Measurements from ENCODE around the gene TSPAN15. TPM values are rescaled to one million over a fixed set of nuclear protein-coding genes. Genes with fewer than 3 reads are reported as not detected.

The TSPAN15 gene
- total and polyA plus RNA-seq, 2 experiments from 2014 or later: 6.6 to 10.1 TPM

DNA sequence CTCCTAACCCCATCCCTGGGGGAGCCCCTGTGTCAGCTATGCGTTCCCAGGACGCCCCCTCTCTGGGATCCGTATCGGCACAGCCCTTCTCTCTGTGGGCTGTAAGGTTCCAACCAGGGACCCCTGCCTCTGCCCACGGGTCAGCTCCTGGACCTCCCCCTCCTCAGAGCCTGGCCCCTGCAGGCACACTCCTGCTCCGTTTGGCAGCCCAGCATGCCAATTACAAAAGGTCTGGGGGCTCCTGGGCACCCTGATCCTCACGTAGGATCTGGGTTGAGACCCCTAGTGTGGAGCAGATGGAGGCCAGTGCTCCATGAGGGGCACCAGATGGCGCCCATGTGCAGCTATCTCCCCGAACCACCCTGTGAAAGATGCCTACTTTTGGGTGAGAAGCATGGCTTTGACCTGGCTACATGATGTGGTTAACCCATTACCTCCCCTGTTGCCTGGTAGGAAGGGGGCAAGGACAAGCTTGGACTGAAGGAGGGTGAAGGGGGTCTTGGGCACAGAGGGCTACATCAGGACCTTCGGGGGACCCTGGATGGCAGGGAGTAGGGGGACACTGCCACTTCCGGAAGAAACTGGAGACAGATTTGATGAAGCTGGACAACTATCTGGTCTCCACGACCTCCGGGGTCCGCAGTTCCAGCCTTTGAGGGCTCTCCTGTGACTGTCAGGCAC is 43.5 kb upstream of the TSPAN15 start:
- Histone ChIP-seq H3K4me1 (ENCODE audit: insufficient read depth) (peaks cover 23% of the 10 kb centered on the region; the same call in 1 of the 2 replicates), H3K27me3 (ENCODE audit: insufficient read depth) (peaks cover 4% of the 10 kb centered on the region; the same call in 1 of the 2 replicates), H3K79me2 (replicated peaks; ENCODE audit: insufficient read depth) (no peaks in the 10 kb centered on the region), H3K36me3 (ENCODE audit: insufficient read depth) (no peaks in the 10 kb centered on the region), H3K4me2 (peak overlapping the region; percentile 70), H3F3A (replicated peaks; ENCODE audit: low read depth) (peaks cover 3% of the 10 kb centered on the region; the same call in 1 of the 2 replicates), H3K9me2 (ENCODE audit: insufficient read depth) (no peaks in the 10 kb centered on the region), H4K20me1 (replicated peaks; ENCODE audit: insufficient read depth) (no peaks in the 10 kb centered on the region), H3K4me3 (peak overlapping the region; percentile 42), H3K27ac (ENCODE audit: low read depth) (no peak overlapping the region), H2AFZ (no peak overlapping the region)
- Mint-ChIP-seq H3K27me3 (ENCODE audit: insufficient read depth, low read depth, poor library complexity) (peaks cover 21% of the 10 kb centered on the region), H3K9me3 (no peaks in the 10 kb centered on the region; the same call in 2 of the 3 replicates), H3K36me3 (ENCODE audit: low read depth) (peaks cover 14% of the 10 kb centered on the region), H3K27ac (no peak overlapping the region), H3K4me1 (peaks cover 42% of the 10 kb centered on the region), H3K4me3 (peak overlapping the region; percentile 24; the same call in 1 of the 3 replicates)
- ATAC-seq (peak; percentile 56), DNase-seq (ENCODE audit: low spot score) (peak; percentile 58)
- TF ChIP-seq, protein P1, sequence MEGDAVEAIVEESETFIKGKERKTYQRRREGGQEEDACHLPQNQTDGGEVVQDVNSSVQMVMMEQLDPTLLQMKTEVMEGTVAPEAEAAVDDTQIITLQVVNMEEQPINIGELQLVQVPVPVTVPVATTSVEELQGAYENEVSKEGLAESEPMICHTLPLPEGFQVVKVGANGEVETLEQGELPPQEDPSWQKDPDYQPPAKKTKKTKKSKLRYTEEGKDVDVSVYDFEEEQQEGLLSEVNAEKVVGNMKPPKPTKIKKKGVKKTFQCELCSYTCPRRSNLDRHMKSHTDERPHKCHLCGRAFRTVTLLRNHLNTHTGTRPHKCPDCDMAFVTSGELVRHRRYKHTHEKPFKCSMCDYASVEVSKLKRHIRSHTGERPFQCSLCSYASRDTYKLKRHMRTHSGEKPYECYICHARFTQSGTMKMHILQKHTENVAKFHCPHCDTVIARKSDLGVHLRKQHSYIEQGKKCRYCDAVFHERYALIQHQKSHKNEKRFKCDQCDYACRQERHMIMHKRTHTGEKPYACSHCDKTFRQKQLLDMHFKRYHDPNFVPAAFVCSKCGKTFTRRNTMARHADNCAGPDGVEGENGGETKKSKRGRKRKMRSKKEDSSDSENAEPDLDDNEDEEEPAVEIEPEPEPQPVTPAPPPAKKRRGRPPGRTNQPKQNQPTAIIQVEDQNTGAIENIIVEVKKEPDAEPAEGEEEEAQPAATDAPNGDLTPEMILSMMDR (conservative IDR thresholded peaks at IDR 0.05; ENCODE audit: low read depth in 2 of 2): peak; percentile 57 to 73
- no peak for TF ChIP-seq POLR2AphosphoS5 (IDR thresholded peaks at IDR 0.05; ENCODE audit: low read depth)

DNA sequence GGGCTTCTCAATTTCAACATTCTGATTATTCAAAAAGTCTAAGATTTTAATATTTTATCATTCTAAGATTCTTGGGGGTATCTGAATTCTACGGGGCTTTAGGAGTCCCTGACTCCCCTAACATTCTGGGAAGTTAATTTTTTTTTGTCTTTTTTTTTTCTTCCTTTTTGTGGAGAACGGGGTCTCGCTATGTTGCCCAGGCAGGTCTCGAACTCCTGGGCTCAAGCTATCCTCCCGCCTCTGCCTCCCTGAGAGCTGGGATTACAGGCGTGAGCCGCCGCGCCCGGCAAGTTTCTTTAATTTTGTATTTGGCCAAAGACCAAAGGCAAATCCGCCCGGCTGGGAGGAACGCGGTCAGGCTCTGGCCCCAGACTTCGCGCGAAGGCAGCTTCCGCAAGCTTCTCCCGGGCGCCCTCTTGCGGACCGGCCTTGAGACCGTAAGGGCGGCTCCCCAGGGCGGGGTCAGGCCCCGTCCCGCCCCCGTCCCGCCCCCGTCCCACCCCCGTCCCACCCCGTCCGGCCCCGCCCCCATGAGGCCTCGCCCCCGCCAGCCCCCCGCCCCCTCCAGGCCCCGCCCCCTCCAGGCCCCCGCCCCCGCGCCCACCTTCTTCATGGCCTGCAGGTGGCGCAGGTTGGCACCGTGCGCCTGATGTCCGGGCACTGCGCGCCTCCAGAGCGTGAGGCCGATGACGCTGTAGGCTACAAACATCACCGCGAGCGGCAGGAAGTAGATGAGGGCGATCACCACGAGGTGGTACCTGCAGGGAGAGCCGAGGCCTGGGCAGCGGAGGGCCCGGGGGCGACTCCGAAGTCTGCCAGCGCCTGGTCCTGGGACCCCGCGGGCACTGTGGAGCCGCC is 42.7 kb upstream of the TSPAN15 start:
- no peaks in the 10 kb centered on the region for H4K20me1 ChIP-seq (replicated peaks; ENCODE audit: insufficient read depth)
- DNase-seq (ENCODE audit: low spot score) (peak; percentile 98), ATAC-seq (peak; percentile 77)
- H3K27ac ChIP-seq (ENCODE audit: low read depth): peak overlapping the region; percentile 78; the same call in 1 of the 2 replicates
- H3K4me3 Mint-ChIP-seq: peak overlapping the region; percentile 64
- peaks cover 23% of the 10 kb centered on the region for H3K27me3 Mint-ChIP-seq (ENCODE audit: insufficient read depth, low read depth, poor library complexity)
- H3K27ac Mint-ChIP-seq: no peak overlapping the region; the same call in 1 of the 2 replicates
- H3K4me1 Mint-ChIP-seq: peaks cover 44% of the 10 kb centered on the region
- peak overlapping the region; percentile 70 for H3K4me2 ChIP-seq
- peaks cover 4% of the 10 kb centered on the region; the same call in 1 of the 2 replicates for H3K27me3 ChIP-seq (ENCODE audit: insufficient read depth)
- H3K79me2 ChIP-seq (replicated peaks; ENCODE audit: insufficient read depth): no peaks in the 10 kb centered on the region
- peaks cover 8% of the 10 kb centered on the region for H3K36me3 Mint-ChIP-seq (ENCODE audit: low read depth)
- H3K4me3 ChIP-seq: peak overlapping the region; percentile 42
- no peaks in the 10 kb centered on the region for H3K9me2 ChIP-seq (ENCODE audit: insufficient read depth)
- H3K36me3 ChIP-seq (ENCODE audit: insufficient read depth): no peaks in the 10 kb centered on the region
- H3K9me3 Mint-ChIP-seq: no peaks in the 10 kb centered on the region; the same call in 2 of the 3 replicates
- peaks cover 3% of the 10 kb centered on the region; the same call in 1 of the 2 replicates for H3F3A ChIP-seq (replicated peaks; ENCODE audit: low read depth)
- H2AFZ ChIP-seq: no peak overlapping the region
- H3K4me1 ChIP-seq (ENCODE audit: insufficient read depth): peaks cover 23% of the 10 kb centered on the region; the same call in 1 of the 2 replicates
- TF ChIP-seq, protein P2, sequence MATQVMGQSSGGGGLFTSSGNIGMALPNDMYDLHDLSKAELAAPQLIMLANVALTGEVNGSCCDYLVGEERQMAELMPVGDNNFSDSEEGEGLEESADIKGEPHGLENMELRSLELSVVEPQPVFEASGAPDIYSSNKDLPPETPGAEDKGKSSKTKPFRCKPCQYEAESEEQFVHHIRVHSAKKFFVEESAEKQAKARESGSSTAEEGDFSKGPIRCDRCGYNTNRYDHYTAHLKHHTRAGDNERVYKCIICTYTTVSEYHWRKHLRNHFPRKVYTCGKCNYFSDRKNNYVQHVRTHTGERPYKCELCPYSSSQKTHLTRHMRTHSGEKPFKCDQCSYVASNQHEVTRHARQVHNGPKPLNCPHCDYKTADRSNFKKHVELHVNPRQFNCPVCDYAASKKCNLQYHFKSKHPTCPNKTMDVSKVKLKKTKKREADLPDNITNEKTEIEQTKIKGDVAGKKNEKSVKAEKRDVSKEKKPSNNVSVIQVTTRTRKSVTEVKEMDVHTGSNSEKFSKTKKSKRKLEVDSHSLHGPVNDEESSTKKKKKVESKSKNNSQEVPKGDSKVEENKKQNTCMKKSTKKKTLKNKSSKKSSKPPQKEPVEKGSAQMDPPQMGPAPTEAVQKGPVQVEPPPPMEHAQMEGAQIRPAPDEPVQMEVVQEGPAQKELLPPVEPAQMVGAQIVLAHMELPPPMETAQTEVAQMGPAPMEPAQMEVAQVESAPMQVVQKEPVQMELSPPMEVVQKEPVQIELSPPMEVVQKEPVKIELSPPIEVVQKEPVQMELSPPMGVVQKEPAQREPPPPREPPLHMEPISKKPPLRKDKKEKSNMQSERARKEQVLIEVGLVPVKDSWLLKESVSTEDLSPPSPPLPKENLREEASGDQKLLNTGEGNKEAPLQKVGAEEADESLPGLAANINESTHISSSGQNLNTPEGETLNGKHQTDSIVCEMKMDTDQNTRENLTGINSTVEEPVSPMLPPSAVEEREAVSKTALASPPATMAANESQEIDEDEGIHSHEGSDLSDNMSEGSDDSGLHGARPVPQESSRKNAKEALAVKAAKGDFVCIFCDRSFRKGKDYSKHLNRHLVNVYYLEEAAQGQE (IDR thresholded peaks at IDR 0.05; ENCODE audit: unreplicated experiment): no peak
- TF ChIP-seq ZNF331 (CRISPR knock-in tag; IDR thresholded peaks at IDR 0.05; ENCODE audit: low read depth) (no peak), NANOG (IDR thresholded peaks at IDR 0.05; ENCODE audit: borderline replicate concordance) (no peak), STAT1 (IDR thresholded peaks at IDR 0.05; ENCODE audit: unreplicated experiment) (no peak)
- TF ChIP-seq, protein P3, sequence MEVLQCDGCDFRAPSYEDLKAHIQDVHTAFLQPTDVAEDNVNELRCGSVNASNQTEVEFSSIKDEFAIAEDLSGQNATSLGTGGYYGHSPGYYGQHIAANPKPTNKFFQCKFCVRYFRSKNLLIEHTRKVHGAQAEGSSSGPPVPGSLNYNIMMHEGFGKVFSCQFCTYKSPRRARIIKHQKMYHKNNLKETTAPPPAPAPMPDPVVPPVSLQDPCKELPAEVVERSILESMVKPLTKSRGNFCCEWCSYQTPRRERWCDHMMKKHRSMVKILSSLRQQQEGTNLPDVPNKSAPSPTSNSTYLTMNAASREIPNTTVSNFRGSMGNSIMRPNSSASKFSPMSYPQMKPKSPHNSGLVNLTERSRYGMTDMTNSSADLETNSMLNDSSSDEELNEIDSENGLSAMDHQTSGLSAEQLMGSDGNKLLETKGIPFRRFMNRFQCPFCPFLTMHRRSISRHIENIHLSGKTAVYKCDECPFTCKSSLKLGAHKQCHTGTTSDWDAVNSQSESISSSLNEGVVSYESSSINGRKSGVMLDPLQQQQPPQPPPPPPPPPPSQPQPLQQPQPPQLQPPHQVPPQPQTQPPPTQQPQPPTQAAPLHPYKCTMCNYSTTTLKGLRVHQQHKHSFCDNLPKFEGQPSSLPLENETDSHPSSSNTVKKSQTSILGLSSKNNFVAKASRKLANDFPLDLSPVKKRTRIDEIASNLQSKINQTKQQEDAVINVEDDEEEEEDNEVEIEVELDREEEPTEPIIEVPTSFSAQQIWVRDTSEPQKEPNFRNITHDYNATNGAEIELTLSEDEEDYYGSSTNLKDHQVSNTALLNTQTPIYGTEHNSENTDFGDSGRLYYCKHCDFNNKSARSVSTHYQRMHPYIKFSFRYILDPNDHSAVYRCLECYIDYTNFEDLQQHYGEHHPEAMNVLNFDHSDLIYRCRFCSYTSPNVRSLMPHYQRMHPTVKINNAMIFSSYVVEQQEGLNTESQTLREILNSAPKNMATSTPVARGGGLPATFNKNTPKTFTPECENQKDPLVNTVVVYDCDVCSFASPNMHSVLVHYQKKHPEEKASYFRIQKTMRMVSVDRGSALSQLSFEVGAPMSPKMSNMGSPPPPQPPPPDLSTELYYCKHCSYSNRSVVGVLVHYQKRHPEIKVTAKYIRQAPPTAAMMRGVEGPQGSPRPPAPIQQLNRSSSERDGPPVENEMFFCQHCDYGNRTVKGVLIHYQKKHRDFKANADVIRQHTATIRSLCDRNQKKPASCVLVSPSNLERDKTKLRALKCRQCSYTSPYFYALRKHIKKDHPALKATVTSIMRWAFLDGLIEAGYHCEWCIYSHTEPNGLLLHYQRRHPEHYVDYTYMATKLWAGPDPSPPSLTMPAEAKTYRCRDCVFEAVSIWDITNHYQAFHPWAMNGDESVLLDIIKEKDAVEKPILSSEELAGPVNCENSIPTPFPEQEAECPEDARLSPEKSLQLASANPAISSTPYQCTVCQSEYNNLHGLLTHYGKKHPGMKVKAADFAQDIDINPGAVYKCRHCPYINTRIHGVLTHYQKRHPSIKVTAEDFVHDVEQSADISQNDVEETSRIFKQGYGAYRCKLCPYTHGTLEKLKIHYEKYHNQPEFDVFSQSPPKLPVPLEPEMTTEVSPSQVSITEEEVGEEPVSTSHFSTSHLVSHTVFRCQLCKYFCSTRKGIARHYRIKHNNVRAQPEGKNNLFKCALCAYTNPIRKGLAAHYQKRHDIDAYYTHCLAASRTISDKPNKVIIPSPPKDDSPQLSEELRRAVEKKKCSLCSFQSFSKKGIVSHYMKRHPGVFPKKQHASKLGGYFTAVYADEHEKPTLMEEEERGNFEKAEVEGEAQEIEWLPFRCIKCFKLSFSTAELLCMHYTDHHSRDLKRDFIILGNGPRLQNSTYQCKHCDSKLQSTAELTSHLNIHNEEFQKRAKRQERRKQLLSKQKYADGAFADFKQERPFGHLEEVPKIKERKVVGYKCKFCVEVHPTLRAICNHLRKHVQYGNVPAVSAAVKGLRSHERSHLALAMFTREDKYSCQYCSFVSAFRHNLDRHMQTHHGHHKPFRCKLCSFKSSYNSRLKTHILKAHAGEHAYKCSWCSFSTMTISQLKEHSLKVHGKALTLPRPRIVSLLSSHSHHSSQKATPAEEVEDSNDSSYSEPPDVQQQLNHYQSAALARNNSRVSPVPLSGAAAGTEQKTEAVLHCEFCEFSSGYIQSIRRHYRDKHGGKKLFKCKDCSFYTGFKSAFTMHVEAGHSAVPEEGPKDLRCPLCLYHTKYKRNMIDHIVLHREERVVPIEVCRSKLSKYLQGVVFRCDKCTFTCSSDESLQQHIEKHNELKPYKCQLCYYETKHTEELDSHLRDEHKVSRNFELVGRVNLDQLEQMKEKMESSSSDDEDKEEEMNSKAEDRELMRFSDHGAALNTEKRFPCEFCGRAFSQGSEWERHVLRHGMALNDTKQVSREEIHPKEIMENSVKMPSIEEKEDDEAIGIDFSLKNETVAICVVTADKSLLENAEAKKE (CRISPR knock-in tag; IDR thresholded peaks at IDR 0.05): no peak

All from GM23338 (cell line).